Spleen (tissue), 3 donors: ENCODE results near the gene PRR29.

Source experiments
- POLR2A ChIP-seq, 3 donors: fragments of 450-650 bp; IDR thresholded peaks; one replicate each; pipeline ENCODE4 v1.5.1; 2017; ENCODE audit warnings: antibody characterized with exemption in 3 of 3, mild to moderate bottlenecking in 1 of 3
- POLR2AphosphoS5 ChIP-seq, 3 donors: sonication (generic); formaldehyde crosslinking; IDR thresholded peaks; one replicate each; pipeline ENCODE4 v1.5.1; 2017; ENCODE audit warnings: antibody characterized with exemption in 3 of 3

DNA sequence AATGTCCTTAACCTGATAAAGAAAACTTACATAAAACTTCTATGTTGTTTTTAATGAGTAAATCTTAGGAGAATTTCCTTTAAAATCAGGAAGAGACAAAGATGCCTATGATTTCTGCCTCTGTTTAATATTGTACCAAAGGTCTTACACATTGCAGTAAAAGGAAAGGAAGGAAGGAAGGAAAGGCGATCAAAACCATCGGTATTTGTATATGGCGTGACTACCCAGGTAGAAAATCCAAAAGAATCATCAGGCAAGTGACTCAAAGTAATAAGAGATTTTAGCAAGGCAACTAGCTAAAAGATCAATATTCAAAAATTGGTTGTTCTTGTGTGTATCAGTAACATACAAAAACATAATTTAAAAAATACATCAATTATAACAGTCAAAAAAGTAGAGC lies 18.8 kb downstream of the PRR29 start:
- TF ChIP-seq POLR2AphosphoS5 (IDR thresholded peaks at IDR 0.05) (no peak), POLR2A (IDR thresholded peaks at IDR 0.05) (no peak)
